OCI-LY3 (cell line): ENCODE data around the gene LYST.

Experiments used
- EZH2phosphoT487 ChIP-seq: fragments of 200-600 bp; shearing (Covaris generic); IDR thresholded peaks from 2 replicates; pipeline ENCODE4 v1.6.1; 2018; ENCODE audit warnings: antibody characterized with exemption, mixed run types, low read depth
- TF ChIP-seq, protein P1 (sequence below): fragments of 200-600, 300-600 bp; sonication (generic); IDR thresholded peaks from 2 replicates; pipeline ENCODE4 v1.5.1; 2014; ENCODE audit warnings: antibody characterized with exemption, low read length, low read depth

DNA sequence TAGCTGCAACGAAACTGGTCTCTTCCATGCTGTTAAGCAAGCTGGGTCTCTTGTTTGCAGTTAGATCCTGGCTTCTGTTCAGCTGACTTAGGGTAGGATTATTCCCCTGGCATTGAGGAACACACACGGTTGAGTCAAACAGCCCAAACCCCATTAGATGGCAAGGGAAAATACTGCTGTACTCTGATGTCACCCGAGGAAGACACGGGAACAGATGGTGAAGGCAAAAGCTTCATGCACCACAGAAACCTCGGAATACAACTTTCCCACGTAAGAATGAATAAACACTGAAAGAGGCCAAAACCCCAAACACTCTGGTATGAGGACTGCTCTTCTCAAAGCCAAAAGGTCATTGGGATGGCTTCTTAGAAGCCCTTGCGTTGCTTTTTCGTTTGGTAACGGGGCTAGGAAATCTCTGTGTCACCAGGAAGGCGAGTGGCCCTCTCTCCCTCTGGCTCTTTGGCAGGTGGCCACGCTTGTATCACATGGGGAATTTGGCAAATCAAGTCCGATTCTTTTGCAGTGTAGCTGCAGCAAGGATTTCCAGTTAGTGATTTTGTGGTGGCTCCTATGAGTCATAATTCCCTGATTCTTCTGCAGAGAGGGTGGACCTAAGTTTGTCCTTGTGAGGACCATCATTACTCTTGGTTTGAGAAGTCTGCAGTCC, 16.7 kb upstream of the LYST start:
- TF ChIP-seq, protein P1, sequence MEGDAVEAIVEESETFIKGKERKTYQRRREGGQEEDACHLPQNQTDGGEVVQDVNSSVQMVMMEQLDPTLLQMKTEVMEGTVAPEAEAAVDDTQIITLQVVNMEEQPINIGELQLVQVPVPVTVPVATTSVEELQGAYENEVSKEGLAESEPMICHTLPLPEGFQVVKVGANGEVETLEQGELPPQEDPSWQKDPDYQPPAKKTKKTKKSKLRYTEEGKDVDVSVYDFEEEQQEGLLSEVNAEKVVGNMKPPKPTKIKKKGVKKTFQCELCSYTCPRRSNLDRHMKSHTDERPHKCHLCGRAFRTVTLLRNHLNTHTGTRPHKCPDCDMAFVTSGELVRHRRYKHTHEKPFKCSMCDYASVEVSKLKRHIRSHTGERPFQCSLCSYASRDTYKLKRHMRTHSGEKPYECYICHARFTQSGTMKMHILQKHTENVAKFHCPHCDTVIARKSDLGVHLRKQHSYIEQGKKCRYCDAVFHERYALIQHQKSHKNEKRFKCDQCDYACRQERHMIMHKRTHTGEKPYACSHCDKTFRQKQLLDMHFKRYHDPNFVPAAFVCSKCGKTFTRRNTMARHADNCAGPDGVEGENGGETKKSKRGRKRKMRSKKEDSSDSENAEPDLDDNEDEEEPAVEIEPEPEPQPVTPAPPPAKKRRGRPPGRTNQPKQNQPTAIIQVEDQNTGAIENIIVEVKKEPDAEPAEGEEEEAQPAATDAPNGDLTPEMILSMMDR, result no peak
- peak; percentile 18; the same call in 1 of the 2 replicates for TF ChIP-seq EZH2phosphoT487
